Cardiac fibroblast (primary cell): ENCODE data around the gene KRTAP10-1.

Source experiments
- DNase-seq, 2 donors: peaks; one replicate each; pipeline versions ENCODE4 v3.0.0 to v3.0.0-alpha.2; 2010; ENCODE audit warnings: low read depth in 2 of 2
- H3K4me3 ChIP-seq, 2 donors: replicated peaks in 1 of 2; 1 replicate in 1 of 2; 2 replicates in 1 of 2; pipeline ENCODE4 v1.5.1; 2011; ENCODE audit warnings: low read depth in 2 of 2, low read length in 2 of 2, mild to moderate bottlenecking in 2 of 2, moderate library complexity in 1 of 2
- CTCF ChIP-seq: IDR thresholded peaks from one replicate; pipeline ENCODE4 v1.5.1; 2011; ENCODE audit warnings: low read depth, mild to moderate bottlenecking, low read length, inconsistent platforms

KRTAP10-1 gene

GRCh38 chr21:44526096-44526997, 13.6 kb downstream of the KRTAP10-1 start:
- DNase-seq = no peak
- TF ChIP-seq CTCF = no peak
- H3K4me3 ChIP-seq = no peak overlapping the region

- no peak for DNase-seq
- no peak overlapping the region for H3K4me3 ChIP-seq
- TF ChIP-seq CTCF = no peak
Measured at GRCh38 chr21:44525391-44526095, 14.5 kb downstream of the KRTAP10-1 start.

GRCh38 chr21:44524414-44525371, 15.3 kb downstream of the KRTAP10-1 start:
- TF ChIP-seq CTCF = no peak
- no peak for DNase-seq

GRCh38 chr21:44523567-44524413, 16.2 kb downstream of the KRTAP10-1 start:
- no peak for TF ChIP-seq CTCF
- no peak overlapping the region for H3K4me3 ChIP-seq
- DNase-seq = no peak

More at GRCh38 chr21:44524414-44525371, 15.3 kb downstream of the KRTAP10-1 start:
- no peak overlapping the region for H3K4me3 ChIP-seq

- no peak for DNase-seq
- TF ChIP-seq CTCF = no peak
- H3K4me3 ChIP-seq = no peak overlapping the region
Measured at GRCh38 chr21:44522753-44523204, 17.2 kb downstream of the KRTAP10-1 start.
